ENCODE measurements around the gene CIRBP.

CIRBP gene

DNA sequence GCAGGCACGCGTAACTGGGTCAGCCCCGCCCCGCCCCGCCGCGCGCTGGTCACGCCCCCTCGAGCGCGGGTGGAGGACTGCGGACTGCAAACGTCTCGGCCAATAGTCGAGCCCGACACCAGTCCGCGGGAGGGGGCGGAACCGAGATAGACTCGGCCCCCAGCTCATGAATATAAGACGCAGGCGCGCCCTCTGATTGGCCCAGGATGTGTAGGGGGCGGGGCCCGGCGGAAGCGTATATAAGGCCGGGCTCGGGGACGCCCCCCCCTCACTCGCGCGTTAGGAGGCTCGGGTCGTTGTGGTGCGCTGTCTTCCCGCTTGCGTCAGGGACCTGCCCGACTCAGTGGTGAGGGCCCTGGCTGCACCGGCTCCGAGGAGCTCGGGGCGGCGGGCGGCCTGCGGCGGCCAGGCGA is at the start of gene CIRBP:
Gene CIRBP (plus strand): TSS at position 268 of the 413 bp plus-strand sequence. CDS start 1,602 bp downstream, outside the sequence.
- peak within 1 kb of the TSS; percentile 87 for H3K4me3 ChIP-seq (ENCODE audit: insufficient read length, low read depth)
- H3K9me3 ChIP-seq (ENCODE audit: insufficient read depth, low read length), result no peaks in the 10 kb centered on the region
- peak; percentile 97 for DNase-seq (ENCODE audit: low read depth, low spot score)
- peaks cover 55% of the 10 kb centered on the region for H3K36me3 ChIP-seq (ENCODE audit: insufficient read depth, insufficient read length, low read length)
- peaks cover 15% of the 10 kb centered on the region for H3K27me3 ChIP-seq (ENCODE audit: insufficient read depth, insufficient read length)
- peak within 1 kb of the TSS; percentile 100 for H3K9ac ChIP-seq (ENCODE audit: insufficient read length, low read depth)
- TF ChIP-seq ZNF274 (IDR thresholded peaks at IDR 0.05; ENCODE audit: low read depth, low read length) (no peak), YY1 (IDR thresholded peaks at IDR 0.05; ENCODE audit: insufficient read depth, insufficient read length) (no peak)
- H3K4me1 ChIP-seq (ENCODE audit: insufficient read depth, insufficient read length), result peaks cover 55% of the 10 kb centered on the region

DNA sequence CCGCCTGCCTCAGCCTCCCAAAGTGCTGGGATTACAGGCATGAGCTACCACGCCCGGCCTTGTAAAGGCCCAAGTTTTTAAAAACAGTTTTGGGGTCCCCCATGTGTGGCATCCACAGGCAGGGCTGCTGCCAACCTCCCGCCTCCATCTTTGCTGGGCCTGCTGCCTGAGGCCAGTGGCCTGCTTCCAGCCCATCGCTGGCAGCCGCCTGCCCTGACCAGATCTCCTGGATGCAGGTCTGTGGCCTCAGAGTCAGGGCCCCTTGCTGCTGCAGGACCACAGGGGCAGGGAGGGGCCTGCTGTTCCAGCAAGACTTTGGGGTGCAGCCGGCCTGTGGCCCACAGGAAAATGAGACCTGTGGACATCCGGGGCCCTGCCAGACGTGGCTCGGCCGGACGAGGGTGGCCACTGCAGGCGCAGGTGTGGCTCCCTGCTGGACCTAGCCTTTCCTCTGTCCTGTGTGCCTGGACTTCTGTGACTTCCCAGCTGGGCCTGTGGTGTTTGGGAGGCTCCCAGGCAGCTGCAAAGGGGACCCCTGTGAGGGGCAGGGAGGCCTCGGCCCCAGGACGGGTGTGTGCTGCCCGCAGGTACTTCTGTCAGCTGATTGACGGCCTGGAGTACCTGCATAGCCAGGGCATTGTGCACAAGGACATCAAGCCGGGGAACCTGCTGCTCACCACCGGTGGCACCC is 49.2 kb upstream of the CIRBP start:
- Histone ChIP-seq H3K4me1 (ENCODE audit: insufficient read depth, insufficient read length) (peaks cover 44% of the 10 kb centered on the region), H3K9me3 (ENCODE audit: insufficient read depth, low read length) (no peaks in the 10 kb centered on the region), H3K36me3 (ENCODE audit: insufficient read depth, insufficient read length, low read length) (peaks cover 84% of the 10 kb centered on the region), H3K27me3 (ENCODE audit: insufficient read depth, insufficient read length) (no peaks in the 10 kb centered on the region), H3K9ac (ENCODE audit: insufficient read length, low read depth) (no peak overlapping the region), H3K4me3 (ENCODE audit: insufficient read length, low read depth) (no peak overlapping the region)
- no peak for DNase-seq (ENCODE audit: low read depth, low spot score)
- no peak for TF ChIP-seq ZNF274 (IDR thresholded peaks at IDR 0.05; ENCODE audit: low read depth, low read length)
- TF ChIP-seq YY1 (IDR thresholded peaks at IDR 0.05; ENCODE audit: insufficient read depth, insufficient read length), result no peak
- TF ChIP-seq SUZ12 (IDR thresholded peaks at IDR 0.05; ENCODE audit: extremely low read depth, insufficient read depth, insufficient read length), result no peak

DNA sequence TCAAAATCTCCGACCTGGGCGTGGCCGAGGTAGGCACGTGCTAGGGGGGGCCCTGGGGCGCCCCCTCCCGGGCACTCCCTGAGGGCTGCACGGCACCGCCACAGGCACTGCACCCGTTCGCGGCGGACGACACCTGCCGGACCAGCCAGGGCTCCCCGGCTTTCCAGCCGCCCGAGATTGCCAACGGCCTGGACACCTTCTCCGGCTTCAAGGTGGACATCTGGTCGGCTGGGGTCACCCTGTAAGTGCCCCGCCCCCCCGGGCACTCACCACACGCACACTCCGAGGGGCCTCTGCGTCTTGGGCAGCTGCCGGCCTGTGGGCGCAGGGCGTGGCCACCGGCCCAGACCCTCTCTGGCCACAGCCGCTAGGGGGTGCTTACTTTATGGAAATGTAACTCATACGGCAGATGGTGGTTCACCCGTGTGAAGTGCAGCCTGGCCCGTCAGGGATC is 48.6 kb upstream of the CIRBP start:
- no peak for DNase-seq (ENCODE audit: low read depth, low spot score)
- no peaks in the 10 kb centered on the region for H3K27me3 ChIP-seq (ENCODE audit: insufficient read depth, insufficient read length)
- peaks cover 82% of the 10 kb centered on the region for H3K36me3 ChIP-seq (ENCODE audit: insufficient read depth, insufficient read length, low read length)

DNA sequence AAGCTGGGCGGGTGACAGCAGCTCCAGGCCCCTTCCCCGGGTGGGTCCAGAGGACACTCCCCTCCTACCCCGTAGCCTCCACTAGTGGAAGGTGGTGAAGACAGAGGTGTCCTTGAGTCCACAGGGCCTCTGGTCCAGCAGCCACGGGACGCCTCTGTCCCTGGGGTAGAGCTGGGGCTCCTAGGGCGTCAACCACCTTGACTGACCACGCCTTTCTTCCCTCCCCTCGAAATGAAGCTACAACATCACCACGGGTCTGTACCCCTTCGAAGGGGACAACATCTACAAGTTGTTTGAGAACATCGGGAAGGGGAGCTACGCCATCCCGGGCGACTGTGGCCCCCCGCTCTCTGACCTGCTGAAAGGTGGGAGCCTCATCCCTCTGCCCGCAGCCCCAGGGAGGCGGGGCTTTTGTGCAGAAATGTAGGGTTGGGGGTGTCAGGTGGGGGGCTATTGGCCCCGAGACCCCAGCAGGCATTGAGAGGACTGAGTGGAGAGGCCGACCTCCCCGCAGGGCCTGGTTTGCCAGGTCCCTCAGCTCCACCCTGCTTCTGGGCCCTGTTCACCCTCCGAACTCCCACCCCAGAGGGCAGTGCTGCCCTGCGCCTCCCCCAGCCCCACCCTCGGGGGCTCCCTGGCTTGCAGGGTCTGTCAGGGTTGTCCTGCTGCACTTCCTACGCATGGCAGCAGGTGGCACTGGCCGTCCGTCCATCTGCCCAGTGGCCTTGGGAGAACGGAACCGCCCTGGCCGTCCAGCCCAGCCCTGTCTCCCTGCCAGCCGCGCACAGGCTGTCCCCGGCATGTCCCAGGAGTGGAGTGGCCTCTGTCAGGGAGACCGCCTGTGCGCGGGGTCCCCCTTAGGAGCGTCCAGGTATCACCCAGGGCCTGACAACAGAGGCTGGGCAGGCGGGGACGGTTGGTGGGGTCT is 47.9 kb upstream of the CIRBP start:
- Histone ChIP-seq H3K4me1 (ENCODE audit: insufficient read depth, insufficient read length) (peaks cover 36% of the 10 kb centered on the region), H3K36me3 (ENCODE audit: insufficient read depth, insufficient read length, low read length) (peaks cover 85% of the 10 kb centered on the region), H3K9me3 (ENCODE audit: insufficient read depth, low read length) (no peaks in the 10 kb centered on the region), H3K27me3 (ENCODE audit: insufficient read depth, insufficient read length) (no peaks in the 10 kb centered on the region), H3K9ac (ENCODE audit: insufficient read length, low read depth) (no peak overlapping the region), H3K4me3 (ENCODE audit: insufficient read length, low read depth) (no peak overlapping the region)
- no peak for TF ChIP-seq SUZ12 (IDR thresholded peaks at IDR 0.05; ENCODE audit: extremely low read depth, insufficient read depth, insufficient read length)
- no peak for TF ChIP-seq YY1 (IDR thresholded peaks at IDR 0.05; ENCODE audit: insufficient read depth, insufficient read length)
- TF ChIP-seq ZNF274 (IDR thresholded peaks at IDR 0.05; ENCODE audit: low read depth, low read length), result no peak
- no peak for DNase-seq (ENCODE audit: low read depth, low spot score)

More for the DNA sequence above, 48.6 kb upstream of the CIRBP start:
- H3K4me3 ChIP-seq (ENCODE audit: insufficient read length, low read depth), result no peak overlapping the region
- no peaks in the 10 kb centered on the region for H3K9me3 ChIP-seq (ENCODE audit: insufficient read depth, low read length)
- no peak overlapping the region for H3K9ac ChIP-seq (ENCODE audit: insufficient read length, low read depth)
- H3K4me1 ChIP-seq (ENCODE audit: insufficient read depth, insufficient read length), result peaks cover 39% of the 10 kb centered on the region
- TF ChIP-seq SUZ12 (IDR thresholded peaks at IDR 0.05; ENCODE audit: extremely low read depth, insufficient read depth, insufficient read length) (no peak), YY1 (IDR thresholded peaks at IDR 0.05; ENCODE audit: insufficient read depth, insufficient read length) (no peak), ZNF274 (IDR thresholded peaks at IDR 0.05; ENCODE audit: low read depth, low read length) (no peak)

DNA sequence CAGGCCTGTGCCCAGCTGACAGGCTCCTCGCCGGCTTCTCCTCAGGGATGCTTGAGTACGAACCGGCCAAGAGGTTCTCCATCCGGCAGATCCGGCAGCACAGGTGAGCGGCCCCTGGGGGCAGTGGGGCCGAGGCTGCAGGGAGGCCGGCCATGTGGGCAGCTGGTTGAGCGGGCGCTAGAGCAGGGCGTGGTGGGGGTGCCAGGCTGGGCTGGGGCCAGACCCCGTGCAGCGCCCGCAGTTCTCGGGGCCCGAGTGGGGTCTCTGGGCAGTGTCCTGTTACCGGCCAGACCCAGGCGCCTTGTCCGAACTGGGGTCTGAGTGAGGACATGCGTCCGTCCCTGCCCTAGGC is 47.3 kb upstream of the CIRBP start:
- Histone ChIP-seq H3K4me1 (ENCODE audit: insufficient read depth, insufficient read length) (peaks cover 32% of the 10 kb centered on the region), H3K9ac (ENCODE audit: insufficient read length, low read depth) (no peak overlapping the region), H3K4me3 (ENCODE audit: insufficient read length, low read depth) (no peak overlapping the region), H3K36me3 (ENCODE audit: insufficient read depth, insufficient read length, low read length) (peaks cover 88% of the 10 kb centered on the region), H3K9me3 (ENCODE audit: insufficient read depth, low read length) (no peaks in the 10 kb centered on the region), H3K27me3 (ENCODE audit: insufficient read depth, insufficient read length) (no peaks in the 10 kb centered on the region)
- TF ChIP-seq YY1 (IDR thresholded peaks at IDR 0.05; ENCODE audit: insufficient read depth, insufficient read length) (no peak), SUZ12 (IDR thresholded peaks at IDR 0.05; ENCODE audit: extremely low read depth, insufficient read depth, insufficient read length) (no peak), ZNF274 (IDR thresholded peaks at IDR 0.05; ENCODE audit: low read depth, low read length) (no peak)
- DNase-seq (ENCODE audit: low read depth, low spot score), result no peak

DNA sequence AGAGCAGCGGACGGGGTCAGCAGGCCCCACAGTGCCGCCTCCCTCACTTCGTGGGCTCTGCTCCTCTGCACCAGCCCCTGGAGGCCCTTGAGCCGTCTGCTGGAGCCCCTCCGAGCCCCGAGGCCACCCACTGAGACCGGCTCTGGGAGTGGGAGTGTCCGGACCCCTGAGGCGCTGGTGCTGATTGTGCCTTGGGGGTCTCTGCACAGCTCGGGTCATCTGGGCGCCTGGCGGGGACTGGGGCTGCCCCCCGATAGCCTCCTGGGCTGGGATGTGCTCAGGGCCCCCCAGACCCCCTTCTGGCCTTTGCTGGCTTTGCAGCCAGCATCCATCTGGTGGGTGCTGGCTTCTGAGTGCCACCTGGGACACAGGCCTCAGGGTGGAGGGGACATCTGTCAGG is 46.7 kb upstream of the CIRBP start:
- TF ChIP-seq YY1 (IDR thresholded peaks at IDR 0.05; ENCODE audit: insufficient read depth, insufficient read length) (no peak), SUZ12 (IDR thresholded peaks at IDR 0.05; ENCODE audit: extremely low read depth, insufficient read depth, insufficient read length) (no peak), ZNF274 (IDR thresholded peaks at IDR 0.05; ENCODE audit: low read depth, low read length) (no peak)
- Histone ChIP-seq H3K9ac (ENCODE audit: insufficient read length, low read depth) (no peak overlapping the region), H3K27me3 (ENCODE audit: insufficient read depth, insufficient read length) (no peaks in the 10 kb centered on the region), H3K4me3 (ENCODE audit: insufficient read length, low read depth) (no peak overlapping the region), H3K4me1 (ENCODE audit: insufficient read depth, insufficient read length) (peaks cover 27% of the 10 kb centered on the region), H3K36me3 (ENCODE audit: insufficient read depth, insufficient read length, low read length) (peaks cover 88% of the 10 kb centered on the region), H3K9me3 (ENCODE audit: insufficient read depth, low read length) (no peaks in the 10 kb centered on the region)
- no peak for DNase-seq (ENCODE audit: low read depth, low spot score)
